GM18909 (cell line): ENCODE measurements around the gene YJEFN3.

ENCODE experiments used
- ATAC-seq: cut with Tn5 transposase; IDR thresholded peaks from one replicate; pipeline ENCODE4 v1.9.1; 2021; ENCODE audit warnings: mild to moderate bottlenecking; ENCODE audit not compliant: unreplicated experiment, poor library complexity

Gene YJEFN3

GRCh38 chr19:19528721-19529490, at the start of gene YJEFN3:
Gene YJEFN3, plus strand, starts transcription at chr19:19528911. Its CDS starts 22 bp downstream, at chr19:19528933.
- ATAC-seq = no peak

GRCh38 chr19:19480688-19481087, 48.0 kb upstream of the YJEFN3 start:
- no peak for ATAC-seq

GRCh38 chr19:19482809-19483596, 45.7 kb upstream of the YJEFN3 start:
- ATAC-seq = no peak

GRCh38 chr19:19485161-19485997, 43.3 kb upstream of the YJEFN3 start:
- no peak for ATAC-seq

GRCh38 chr19:19485998-19486290, 42.8 kb upstream of the YJEFN3 start:
- no peak for ATAC-seq

- ATAC-seq = no peak
Measured at GRCh38 chr19:19486343-19487076, 42.2 kb upstream of the YJEFN3 start.

GRCh38 chr19:19487077-19487949, 41.4 kb upstream of the YJEFN3 start:
- ATAC-seq = no peak

GRCh38 chr19:19487950-19488874, 40.5 kb upstream of the YJEFN3 start:
- ATAC-seq = no peak

GRCh38 chr19:19488875-19489690, 39.6 kb upstream of the YJEFN3 start:
- ATAC-seq = peak; percentile 66

GRCh38 chr19:19489804-19490204, 38.9 kb upstream of the YJEFN3 start:
- ATAC-seq = no peak

- ATAC-seq = no peak
Measured at GRCh38 chr19:19490214-19490968, 38.3 kb upstream of the YJEFN3 start.

- ATAC-seq = no peak
Measured at GRCh38 chr19:19491321-19492025, 37.2 kb upstream of the YJEFN3 start.

- ATAC-seq = no peak
Measured at GRCh38 chr19:19492026-19492610, 36.6 kb upstream of the YJEFN3 start.

GRCh38 chr19:19493841-19494546, 34.7 kb upstream of the YJEFN3 start:
- ATAC-seq = no peak
